Upper lobe of left lung (tissue), 6 donors: ENCODE data around the gene NXPH1. TPM values are rescaled to one million over a fixed set of nuclear protein-coding genes. Genes with fewer than 3 reads are reported as not detected.

ENCODE experiments used
- ATAC-seq, 2 donors: fragments of 200-7000 bp; cut with Tn5 transposase; one replicate each; pipeline ENCODE4 v1.9.1; 2022; ENCODE audit warnings: mild to moderate bottlenecking in 2 of 2, moderate library complexity in 2 of 2; ENCODE audit not compliant: low FRiP score in 2 of 2
- DNase-seq, 2 donors: peaks; one replicate each; pipeline ENCODE4 v3.0.0-alpha.2; 2019 to 2020
- H3K27ac ChIP-seq, 4 donors: fragments of 200-600 bp; sonication (generic); one replicate each; pipeline ENCODE4 v1.5.1; 2016 to 2019
- H3K27me3 ChIP-seq, 4 donors: fragments of 200-600 bp; sonication (generic); one replicate each; pipeline ENCODE4 v1.5.1; 2017 to 2019
- H3K36me3 ChIP-seq, 4 donors: fragments of 200-600 bp; sonication (generic); one replicate each; pipeline ENCODE4 v1.5.1; 2016 to 2019
- H3K4me1 ChIP-seq, 4 donors: fragments of 200-600 bp; sonication (generic); one replicate each; pipeline ENCODE4 v1.5.1; 2018 to 2019
- H3K4me3 ChIP-seq, 4 donors: fragments of 200-600 bp; sonication (generic); one replicate each; pipeline ENCODE4 v1.5.1; 2017 to 2019; ENCODE audit warnings: mild to moderate bottlenecking in 2 of 4, moderate library complexity in 1 of 4
- H3K9me3 ChIP-seq, 4 donors: fragments of 200-600 bp; sonication (generic); one replicate each; pipeline ENCODE4 v1.5.1; 2018 to 2019
- EP300 ChIP-seq, 4 donors: sonication (generic); formaldehyde crosslinking; IDR thresholded peaks; one replicate each; pipeline ENCODE4 v1.5.1; 2017; ENCODE audit warnings: antibody characterized with exemption in 4 of 4, control low read depth in 2 of 4
- POLR2A ChIP-seq, 4 donors: fragments of 450-650 bp; IDR thresholded peaks; one replicate each; pipeline ENCODE4 v1.5.1; 2016 to 2017; ENCODE audit warnings: antibody characterized with exemption in 4 of 4, mild to moderate bottlenecking in 2 of 4
- POLR2AphosphoS5 ChIP-seq, 2 donors: sonication (generic); formaldehyde crosslinking; IDR thresholded peaks; one replicate each; pipeline ENCODE4 v1.5.1; 2017; ENCODE audit warnings: antibody characterized with exemption in 2 of 2
- WGBS, 2 donors: methylation state at CpG; one replicate each; pipeline ENCODE4 v1.1.5; 2017 to 2018; 5-methylcytosine and 5-hydroxymethylcytosine counted together
- total RNA-seq, 6 donors: library from RNA; depleted of rRNA in 4 of 6; stranded (reverse); fragments of >200 nt in 4 of 6; gene quantifications; one replicate each; pipeline versions ENCODE4 v1.1.0 to v1.2.1, GENCODE V29; 2016 to 2021
- TF ChIP-seq, protein P1 (sequence below), 6 experiments: fragments of 450-650 bp in 4 of 6; fragments of 200-600 bp in 2 of 6; sonication (generic) in 2 of 6; IDR thresholded peaks; one replicate each; pipeline ENCODE4 v1.5.1; 2016 to 2019; ENCODE audit warnings: antibody characterized with exemption in 6 of 6
- donor health status: DM: no; HTN: no; CAD: no; lungs with moderate emphysema.
- donor health status: DM: no; HTN: yes; CAD: no; lungs with severe emphysema.

NXPH1 gene
- total RNA-seq, 6 donors from 2014 or later = not detected

DNA sequence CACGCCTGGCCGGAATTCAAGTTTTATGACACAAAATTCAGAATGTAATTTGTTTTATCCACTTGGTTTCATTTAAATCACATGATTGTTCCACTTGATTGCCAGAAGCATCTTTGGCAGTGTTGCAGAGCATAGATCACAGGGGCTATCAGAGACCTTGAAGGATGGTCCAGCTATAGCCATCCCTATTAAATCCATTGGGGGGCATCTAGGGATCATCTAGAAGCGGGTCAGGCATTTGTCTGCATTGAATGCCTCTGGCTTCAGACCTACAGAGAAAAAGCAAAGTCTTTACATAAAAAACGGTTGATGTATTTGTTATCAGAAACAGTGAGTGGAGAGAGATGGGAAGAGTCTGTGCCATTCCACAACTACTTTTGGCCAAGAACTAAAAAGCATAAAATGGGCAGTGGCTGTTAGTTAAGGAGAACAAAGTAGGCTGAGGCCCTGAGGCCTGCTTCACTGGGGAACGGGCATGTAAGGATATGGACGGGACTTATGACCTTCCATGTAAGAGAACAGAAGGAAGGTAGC, 146.3 kb downstream of the NXPH1 start:
- DNase-seq (no peak), ATAC-seq (no peak)
- Histone ChIP-seq H3K36me3 (no peaks in the 10 kb centered on the region), H3K27ac (no peak overlapping the region), H3K4me1 (no peaks in the 10 kb centered on the region), H3K27me3 (no peaks in the 10 kb centered on the region), H3K9me3 (no peaks in the 10 kb centered on the region), H3K4me3 (no peak overlapping the region)
- TF ChIP-seq EP300 (IDR thresholded peaks at IDR 0.05) = no peak
- 79% methylated on average over 6 of the region's 6 CpGs for WGBS, 2 donors

DNA sequence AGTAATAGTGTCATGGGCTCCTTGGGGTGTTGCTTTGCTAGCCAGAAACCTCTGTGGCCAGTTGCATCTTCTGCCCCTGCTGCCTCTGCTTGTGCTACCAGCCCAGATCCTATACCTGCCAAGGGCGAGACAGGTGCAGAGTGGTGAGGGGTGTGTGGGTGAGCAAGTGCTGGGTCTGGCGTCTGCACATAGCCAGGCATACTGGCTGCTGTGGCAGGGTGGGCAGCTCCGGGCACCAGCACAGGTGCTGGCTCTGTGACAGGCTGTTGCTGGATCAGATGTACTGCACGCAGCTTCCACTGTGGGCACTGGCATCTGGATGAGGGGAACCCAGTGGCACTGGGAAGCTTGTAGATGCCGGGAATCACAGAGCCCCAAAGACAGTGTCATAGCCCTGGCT, 148.4 kb downstream of the NXPH1 start:
- peak in 1 of 2 donors; percentile 46 for DNase-seq
- Histone ChIP-seq H3K4me3 (no peak overlapping the region), H3K9me3 (no peaks in the 10 kb centered on the region), H3K36me3 (no peaks in the 10 kb centered on the region), H3K27me3 (no peaks in the 10 kb centered on the region), H3K4me1 (no peaks in the 10 kb centered on the region), H3K27ac (no peak overlapping the region)
- WGBS, 2 donors = 80% methylated on average over 5 of the region's 5 CpGs; no CpG with 5 or more reads in 1 of the 2 donors
- no peak for TF ChIP-seq POLR2AphosphoS5 (IDR thresholded peaks at IDR 0.05)
- TF ChIP-seq, protein P1, sequence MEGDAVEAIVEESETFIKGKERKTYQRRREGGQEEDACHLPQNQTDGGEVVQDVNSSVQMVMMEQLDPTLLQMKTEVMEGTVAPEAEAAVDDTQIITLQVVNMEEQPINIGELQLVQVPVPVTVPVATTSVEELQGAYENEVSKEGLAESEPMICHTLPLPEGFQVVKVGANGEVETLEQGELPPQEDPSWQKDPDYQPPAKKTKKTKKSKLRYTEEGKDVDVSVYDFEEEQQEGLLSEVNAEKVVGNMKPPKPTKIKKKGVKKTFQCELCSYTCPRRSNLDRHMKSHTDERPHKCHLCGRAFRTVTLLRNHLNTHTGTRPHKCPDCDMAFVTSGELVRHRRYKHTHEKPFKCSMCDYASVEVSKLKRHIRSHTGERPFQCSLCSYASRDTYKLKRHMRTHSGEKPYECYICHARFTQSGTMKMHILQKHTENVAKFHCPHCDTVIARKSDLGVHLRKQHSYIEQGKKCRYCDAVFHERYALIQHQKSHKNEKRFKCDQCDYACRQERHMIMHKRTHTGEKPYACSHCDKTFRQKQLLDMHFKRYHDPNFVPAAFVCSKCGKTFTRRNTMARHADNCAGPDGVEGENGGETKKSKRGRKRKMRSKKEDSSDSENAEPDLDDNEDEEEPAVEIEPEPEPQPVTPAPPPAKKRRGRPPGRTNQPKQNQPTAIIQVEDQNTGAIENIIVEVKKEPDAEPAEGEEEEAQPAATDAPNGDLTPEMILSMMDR (IDR thresholded peaks at IDR 0.05) = no peak
- TF ChIP-seq EP300 (IDR thresholded peaks at IDR 0.05) = no peak
- no peak for TF ChIP-seq POLR2A (IDR thresholded peaks at IDR 0.05)
- ATAC-seq = peak in 1 of 2 donors; percentile 34

DNA sequence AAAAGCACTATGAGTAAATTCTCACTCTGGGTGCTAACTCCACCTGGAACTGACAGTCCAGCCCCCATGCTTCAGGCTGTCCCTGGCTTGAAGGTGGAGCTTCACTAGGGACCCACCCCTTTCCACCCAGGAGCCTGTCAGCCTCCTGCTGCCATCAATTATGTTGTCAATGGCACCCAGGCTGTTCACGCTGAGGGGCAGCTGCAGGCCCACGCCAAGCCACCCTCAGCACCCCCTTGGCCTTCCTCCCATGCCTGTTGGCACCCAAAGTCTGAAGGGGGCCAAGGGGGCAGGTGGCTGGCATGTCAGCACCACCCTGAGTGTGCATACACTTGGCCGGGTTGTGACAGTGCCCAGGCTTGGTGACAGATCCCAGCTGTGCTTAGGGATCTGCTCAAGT, 149.3 kb downstream of the NXPH1 start:
- DNase-seq = peak in 1 of 2 donors; percentile 27
- TF ChIP-seq POLR2AphosphoS5 (IDR thresholded peaks at IDR 0.05) (no peak), EP300 (IDR thresholded peaks at IDR 0.05) (no peak), POLR2A (IDR thresholded peaks at IDR 0.05) (no peak)
- TF ChIP-seq, protein P1 (IDR thresholded peaks at IDR 0.05) = no peak
- Histone ChIP-seq H3K4me1 (no peaks in the 10 kb centered on the region), H3K27me3 (no peaks in the 10 kb centered on the region), H3K4me3 (no peak overlapping the region), H3K36me3 (no peaks in the 10 kb centered on the region), H3K27ac (no peak overlapping the region), H3K9me3 (no peaks in the 10 kb centered on the region)
- ATAC-seq = peak in 1 of 2 donors; percentile 20
- 71% methylated on average over 3 of the region's 3 CpGs; no CpG with 5 or more reads in 1 of the 2 donors for WGBS, 2 donors

DNA sequence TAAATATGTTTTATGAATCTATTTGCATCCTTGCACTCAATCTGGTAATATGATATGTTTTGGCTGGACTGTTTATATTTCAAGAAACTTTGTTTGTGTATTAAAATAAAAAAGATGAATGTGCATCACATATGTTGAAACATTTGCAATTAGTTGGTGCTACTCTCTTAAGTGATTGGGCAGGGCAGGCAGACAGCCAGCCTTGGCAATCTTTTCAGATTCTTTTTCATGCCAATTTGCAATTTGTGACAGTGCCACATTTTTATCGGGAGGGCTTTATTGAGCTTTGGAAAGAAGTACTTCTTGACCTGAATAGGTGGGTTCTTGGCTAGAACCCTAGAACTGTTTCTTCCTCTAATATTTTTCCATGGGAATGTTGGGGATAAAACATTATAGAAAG, 152.2 kb downstream of the NXPH1 start:
- WGBS, 2 donors = 38 to 58% methylated on average over 1 of the region's 1 CpG
- no peaks in the 10 kb centered on the region for H3K36me3 ChIP-seq
- no peak for TF ChIP-seq POLR2A (IDR thresholded peaks at IDR 0.05)
- TF ChIP-seq POLR2AphosphoS5 (IDR thresholded peaks at IDR 0.05) = no peak
- TF ChIP-seq, protein P1 (IDR thresholded peaks at IDR 0.05) = no peak
- no peak for TF ChIP-seq EP300 (IDR thresholded peaks at IDR 0.05)
- DNase-seq (no peak), ATAC-seq (no peak)
- no peaks in the 10 kb centered on the region for H3K27me3 ChIP-seq
- H3K4me1 ChIP-seq = no peaks in the 10 kb centered on the region
- no peaks in the 10 kb centered on the region for H3K9me3 ChIP-seq
- H3K4me3 ChIP-seq = no peak overlapping the region
- no peak overlapping the region for H3K27ac ChIP-seq

DNA sequence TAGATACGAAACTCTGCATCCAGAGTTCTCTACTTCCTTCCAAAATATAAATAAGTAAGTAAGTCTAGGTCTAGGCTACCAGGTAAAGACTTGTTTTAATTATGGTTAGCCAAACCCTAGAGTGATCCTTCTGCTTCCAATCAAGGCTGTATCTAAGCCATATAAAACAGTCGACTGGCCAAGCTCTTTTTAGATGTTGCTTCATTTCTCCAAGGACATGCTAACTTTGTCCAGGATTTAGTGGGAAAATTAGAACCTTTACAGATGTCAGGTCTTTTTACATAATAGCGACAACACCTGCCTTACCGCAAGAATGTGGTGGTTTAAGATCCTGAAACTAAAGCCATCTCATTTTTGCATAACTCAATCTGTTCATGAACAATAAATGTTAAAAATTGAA, 156.8 kb downstream of the NXPH1 start:
- TF ChIP-seq POLR2AphosphoS5 (IDR thresholded peaks at IDR 0.05) (no peak), EP300 (IDR thresholded peaks at IDR 0.05) (no peak), POLR2A (IDR thresholded peaks at IDR 0.05) (no peak)
- TF ChIP-seq, protein P1 (IDR thresholded peaks at IDR 0.05) = no peak
- no peaks in the 10 kb centered on the region for H3K27me3 ChIP-seq
- H3K36me3 ChIP-seq = no peaks in the 10 kb centered on the region
- ATAC-seq = no peak
- no peak overlapping the region for H3K4me3 ChIP-seq
- H3K4me1 ChIP-seq = no peaks in the 10 kb centered on the region
- H3K9me3 ChIP-seq = no peaks in the 10 kb centered on the region
- DNase-seq = no peak
- 78 to 85% methylated on average over 4 of the region's 4 CpGs for WGBS, 2 donors
- H3K27ac ChIP-seq = no peak overlapping the region
